ENCODE results near the gene SLC29A1. TPM values are rescaled to one million over a fixed set of nuclear protein-coding genes. Genes with fewer than 3 reads are reported as not detected.
"Not testable (repeated sequence)": the region's sequence is repeated elsewhere in the genome, so short reads cannot be mapped to it uniquely, and the experiment has no call there.

SLC29A1 gene
- total RNA-seq, 1 donor from 2014 or later: 36.1 TPM

DNA sequence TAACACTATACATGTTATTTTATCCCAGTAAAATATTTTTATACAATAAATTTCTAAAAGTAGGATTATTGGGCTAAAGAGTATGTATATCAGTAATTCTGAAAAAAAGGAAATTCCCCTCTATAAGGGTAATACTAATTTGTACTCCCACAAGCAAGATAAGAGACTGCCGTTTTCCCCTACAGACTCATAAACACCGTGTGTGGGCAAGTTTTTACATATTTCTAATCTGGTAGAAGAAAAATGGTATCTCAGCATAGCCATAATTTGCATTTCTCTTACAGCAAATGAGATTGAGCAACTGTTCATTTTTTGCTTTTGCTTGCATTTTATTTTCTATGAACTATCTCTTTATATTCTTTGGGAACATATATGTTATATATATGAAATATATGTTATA lies 32.7 kb upstream of the SLC29A1 start:
- no peak overlapping the region for H3K4me3 ChIP-seq (ENCODE audit: low read depth, low read length)
- DNase-seq (ENCODE audit: low read depth): no peak
- TF ChIP-seq, protein P1, sequence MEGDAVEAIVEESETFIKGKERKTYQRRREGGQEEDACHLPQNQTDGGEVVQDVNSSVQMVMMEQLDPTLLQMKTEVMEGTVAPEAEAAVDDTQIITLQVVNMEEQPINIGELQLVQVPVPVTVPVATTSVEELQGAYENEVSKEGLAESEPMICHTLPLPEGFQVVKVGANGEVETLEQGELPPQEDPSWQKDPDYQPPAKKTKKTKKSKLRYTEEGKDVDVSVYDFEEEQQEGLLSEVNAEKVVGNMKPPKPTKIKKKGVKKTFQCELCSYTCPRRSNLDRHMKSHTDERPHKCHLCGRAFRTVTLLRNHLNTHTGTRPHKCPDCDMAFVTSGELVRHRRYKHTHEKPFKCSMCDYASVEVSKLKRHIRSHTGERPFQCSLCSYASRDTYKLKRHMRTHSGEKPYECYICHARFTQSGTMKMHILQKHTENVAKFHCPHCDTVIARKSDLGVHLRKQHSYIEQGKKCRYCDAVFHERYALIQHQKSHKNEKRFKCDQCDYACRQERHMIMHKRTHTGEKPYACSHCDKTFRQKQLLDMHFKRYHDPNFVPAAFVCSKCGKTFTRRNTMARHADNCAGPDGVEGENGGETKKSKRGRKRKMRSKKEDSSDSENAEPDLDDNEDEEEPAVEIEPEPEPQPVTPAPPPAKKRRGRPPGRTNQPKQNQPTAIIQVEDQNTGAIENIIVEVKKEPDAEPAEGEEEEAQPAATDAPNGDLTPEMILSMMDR (IDR thresholded peaks at IDR 0.05; ENCODE audit: insufficient read depth, low read length, poor library complexity, severe bottlenecking): no peak

DNA sequence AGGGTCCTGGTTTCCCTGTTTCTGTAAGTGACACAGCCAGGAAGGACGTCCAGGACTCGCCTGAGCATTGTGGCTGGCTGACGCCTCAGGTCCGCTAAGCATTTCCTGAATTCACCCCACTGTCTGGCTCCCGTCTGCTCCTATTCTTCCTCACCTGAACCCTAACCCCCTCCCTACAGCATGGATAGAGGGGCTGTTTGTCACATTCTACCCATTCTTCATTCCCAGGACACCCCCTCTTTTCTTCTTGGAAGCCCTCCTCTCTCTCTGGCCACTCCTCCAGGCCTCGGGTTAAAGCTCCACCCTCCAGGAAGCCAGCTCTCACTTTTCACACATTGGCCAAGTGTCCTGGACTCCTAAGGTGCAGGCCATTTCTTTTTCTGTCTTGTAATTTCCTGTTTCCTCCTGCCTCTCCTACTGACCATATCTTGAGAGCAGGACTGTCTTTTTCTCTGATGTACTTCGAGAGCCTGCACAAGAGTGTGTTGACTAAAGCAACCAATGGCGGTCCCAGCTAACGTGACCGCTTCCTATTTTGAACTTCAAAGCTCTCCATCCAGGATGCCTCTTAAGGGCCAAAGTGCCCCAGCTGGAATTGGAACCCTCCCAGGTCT lies 30.9 kb upstream of the SLC29A1 start:
- no peaks in the 10 kb centered on the region for H3K27me3 ChIP-seq (ENCODE audit: control insufficient read depth, insufficient read depth, low read length)
- no peaks in the 10 kb centered on the region for H3K36me3 ChIP-seq (ENCODE audit: control insufficient read depth, insufficient read depth, low read length)
- TF ChIP-seq, protein P1 (IDR thresholded peaks at IDR 0.05; ENCODE audit: insufficient read depth, low read length, poor library complexity, severe bottlenecking): no peak
- H3K4me3 ChIP-seq (ENCODE audit: low read depth, low read length): no peak overlapping the region
- no peak for DNase-seq (ENCODE audit: low read depth)

More for the DNA sequence above, 32.7 kb upstream of the SLC29A1 start:
- Histone ChIP-seq H3K27me3 (ENCODE audit: control insufficient read depth, insufficient read depth, low read length) (peaks cover 2% of the 10 kb centered on the region), H3K36me3 (ENCODE audit: control insufficient read depth, insufficient read depth, low read length) (no peaks in the 10 kb centered on the region)

DNA sequence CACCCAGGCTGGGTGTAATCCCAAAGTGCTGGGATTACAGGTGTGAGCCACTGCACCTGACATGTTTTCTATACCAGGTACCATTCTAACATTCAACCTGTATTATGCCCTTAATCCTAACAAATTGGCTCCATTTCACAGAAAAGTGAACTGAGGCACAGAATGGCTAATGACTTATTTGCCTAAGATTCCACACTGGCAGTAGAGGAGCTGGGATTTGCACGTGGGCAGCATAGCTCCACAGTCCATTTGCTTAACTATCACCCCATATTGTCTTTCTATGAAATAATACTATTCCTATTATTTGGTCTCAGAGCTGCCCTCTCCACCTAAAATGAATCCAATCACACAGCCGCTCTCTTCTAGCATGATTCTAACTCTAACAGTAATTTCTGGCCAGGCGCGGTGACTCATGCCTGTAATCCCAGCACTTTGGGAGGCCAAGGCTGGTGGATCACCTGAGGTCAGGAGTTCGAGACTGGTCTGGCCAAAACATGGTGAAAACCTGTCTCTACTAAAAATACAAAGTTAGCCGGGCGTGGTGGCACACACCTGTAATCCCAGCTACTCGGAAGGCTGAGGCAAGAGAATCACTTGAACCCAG lies 30.0 kb upstream of the SLC29A1 start:
- Histone ChIP-seq H3K4me3 (ENCODE audit: low read depth, low read length) (no peak overlapping the region), H3K36me3 (ENCODE audit: control insufficient read depth, insufficient read depth, low read length) (no peaks in the 10 kb centered on the region), H3K27me3 (ENCODE audit: control insufficient read depth, insufficient read depth, low read length) (no peaks in the 10 kb centered on the region)
- DNase-seq (ENCODE audit: low read depth): no peak
- TF ChIP-seq, protein P1 (IDR thresholded peaks at IDR 0.05; ENCODE audit: insufficient read depth, low read length, poor library complexity, severe bottlenecking): no peak

DNA sequence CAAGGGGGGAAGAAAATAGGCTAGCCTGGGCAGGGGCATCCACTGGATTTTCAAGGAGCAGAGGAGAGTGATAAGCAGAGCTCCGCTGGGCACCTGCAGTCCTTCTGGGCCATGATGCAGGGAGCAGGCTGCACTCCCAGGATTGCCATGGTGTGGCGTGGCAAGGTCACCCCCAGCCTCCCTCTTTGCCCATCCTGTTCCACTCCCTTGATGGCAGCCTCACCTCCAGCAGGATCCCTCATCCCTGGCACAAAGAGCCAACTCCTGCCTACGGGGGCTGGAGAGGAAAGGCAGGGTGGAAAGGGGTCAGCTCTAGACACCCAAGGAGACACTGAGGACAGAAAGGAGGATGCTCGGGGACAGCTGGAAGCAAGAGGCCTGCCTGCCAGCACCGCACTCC lies 29.1 kb upstream of the SLC29A1 start:
- Histone ChIP-seq H3K36me3 (ENCODE audit: control insufficient read depth, insufficient read depth, low read length) (no peaks in the 10 kb centered on the region), H3K27me3 (ENCODE audit: control insufficient read depth, insufficient read depth, low read length) (no peaks in the 10 kb centered on the region), H3K4me3 (ENCODE audit: low read depth, low read length) (no peak overlapping the region)
- TF ChIP-seq, protein P1 (IDR thresholded peaks at IDR 0.05; ENCODE audit: insufficient read depth, low read length, poor library complexity, severe bottlenecking): no peak
- no peak for DNase-seq (ENCODE audit: low read depth)

DNA sequence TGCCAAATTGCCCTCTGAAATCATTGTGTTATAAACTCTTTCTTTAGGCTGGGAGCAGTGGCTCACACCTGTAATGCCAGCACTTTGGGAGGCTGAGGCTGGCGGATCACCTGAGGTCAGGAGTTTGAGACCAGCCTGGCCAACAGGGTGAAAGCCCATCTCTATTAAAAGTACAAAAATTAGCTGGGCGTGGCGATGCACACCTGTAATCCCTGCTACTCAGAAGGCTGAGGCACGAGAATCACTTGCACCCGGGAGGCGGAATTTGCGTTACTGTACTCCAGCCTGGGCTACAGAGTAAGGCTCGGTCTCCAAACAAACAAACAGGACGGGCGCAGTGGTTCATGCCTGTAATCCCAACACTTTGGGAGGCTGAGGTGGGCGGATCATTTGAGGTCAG lies 27.0 kb upstream of the SLC29A1 start:
- DNase-seq (ENCODE audit: low read depth); H3K36me3 ChIP-seq (ENCODE audit: control insufficient read depth, insufficient read depth, low read length); H3K27me3 ChIP-seq (ENCODE audit: control insufficient read depth, insufficient read depth, low read length); H3K4me3 ChIP-seq (ENCODE audit: low read depth, low read length): not testable (repeated sequence)

DNA sequence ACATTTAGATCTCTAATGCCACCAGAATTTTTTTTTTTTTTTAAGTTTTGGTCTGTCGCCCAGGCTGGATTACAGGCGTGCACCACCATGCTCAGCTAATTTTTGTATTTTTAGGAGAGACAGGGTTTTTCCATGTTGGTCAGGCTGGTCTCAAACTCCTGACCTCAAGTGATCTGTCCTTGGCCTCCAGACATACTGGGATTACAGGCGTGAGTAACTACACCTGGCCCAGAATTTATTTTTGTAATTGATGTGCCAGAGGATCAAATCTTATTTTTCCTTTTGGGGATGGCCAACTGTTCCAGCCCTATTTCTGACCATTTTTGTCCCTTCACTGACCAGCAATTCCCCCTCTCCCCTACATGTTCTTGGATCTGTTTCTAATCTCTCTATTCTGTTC lies 24.7 kb upstream of the SLC29A1 start:
- TF ChIP-seq, protein P1 (IDR thresholded peaks at IDR 0.05; ENCODE audit: insufficient read depth, low read length, poor library complexity, severe bottlenecking): no peak
- DNase-seq (ENCODE audit: low read depth): no peak
- H3K27me3 ChIP-seq (ENCODE audit: control insufficient read depth, insufficient read depth, low read length): no peaks in the 10 kb centered on the region
- H3K4me3 ChIP-seq (ENCODE audit: low read depth, low read length): no peak overlapping the region
- H3K36me3 ChIP-seq (ENCODE audit: control insufficient read depth, insufficient read depth, low read length): no peaks in the 10 kb centered on the region
